ENCODE data around the gene CFAP221.

The CFAP221 gene

DNA sequence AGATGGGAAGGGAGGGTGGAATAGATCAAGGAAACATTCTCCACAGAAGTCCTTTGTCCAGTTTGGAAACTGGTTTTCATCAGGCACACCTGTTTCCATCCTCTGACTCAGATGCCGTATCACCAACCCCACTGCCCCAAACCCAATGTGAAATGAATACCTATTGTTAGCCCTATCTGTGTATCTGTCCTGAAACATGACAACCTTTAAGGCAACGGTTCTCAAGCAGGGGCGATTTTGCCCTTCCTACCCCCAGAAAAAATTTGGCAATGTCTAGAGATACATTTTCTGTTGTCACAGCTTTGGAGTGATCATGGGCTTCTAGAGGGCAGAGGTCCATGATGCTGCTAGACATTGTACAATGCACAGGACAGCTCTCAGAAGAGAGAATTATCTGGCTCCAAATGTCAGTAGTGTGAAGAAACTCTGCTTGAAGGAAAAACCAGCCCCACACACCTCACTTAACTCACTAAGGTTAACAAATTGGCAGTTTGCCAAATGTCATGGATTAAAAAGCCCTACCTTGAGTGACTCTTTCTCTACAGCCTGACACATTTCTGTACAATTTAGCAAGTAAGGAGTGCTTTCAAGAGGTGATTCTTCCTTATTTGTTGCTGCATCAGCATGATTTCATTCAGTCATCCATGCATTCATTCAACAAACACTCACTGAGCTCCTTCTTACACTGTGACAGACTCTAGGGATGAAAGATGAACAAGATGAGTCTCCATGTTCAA is 23.4 kb upstream of the CFAP221 start:
- Histone ChIP-seq H3K9me3 (ENCODE audit: control insufficient read depth, low read depth, low read length) (no peaks in the 10 kb centered on the region), H3K4me1 (ENCODE audit: control insufficient read depth, low read depth, low read length) (peaks cover 5% of the 10 kb centered on the region), H3K36me3 (ENCODE audit: control insufficient read depth, low read depth, low read length) (no peaks in the 10 kb centered on the region), H3K27me3 (ENCODE audit: control insufficient read depth, insufficient read depth, low read length) (peaks cover 51% of the 10 kb centered on the region), H3K4me3 (ENCODE audit: low read length) (no peak overlapping the region), H3K9ac (ENCODE audit: low read length) (no peak overlapping the region), H3K27ac (ENCODE audit: low read length) (no peak overlapping the region)

DNA sequence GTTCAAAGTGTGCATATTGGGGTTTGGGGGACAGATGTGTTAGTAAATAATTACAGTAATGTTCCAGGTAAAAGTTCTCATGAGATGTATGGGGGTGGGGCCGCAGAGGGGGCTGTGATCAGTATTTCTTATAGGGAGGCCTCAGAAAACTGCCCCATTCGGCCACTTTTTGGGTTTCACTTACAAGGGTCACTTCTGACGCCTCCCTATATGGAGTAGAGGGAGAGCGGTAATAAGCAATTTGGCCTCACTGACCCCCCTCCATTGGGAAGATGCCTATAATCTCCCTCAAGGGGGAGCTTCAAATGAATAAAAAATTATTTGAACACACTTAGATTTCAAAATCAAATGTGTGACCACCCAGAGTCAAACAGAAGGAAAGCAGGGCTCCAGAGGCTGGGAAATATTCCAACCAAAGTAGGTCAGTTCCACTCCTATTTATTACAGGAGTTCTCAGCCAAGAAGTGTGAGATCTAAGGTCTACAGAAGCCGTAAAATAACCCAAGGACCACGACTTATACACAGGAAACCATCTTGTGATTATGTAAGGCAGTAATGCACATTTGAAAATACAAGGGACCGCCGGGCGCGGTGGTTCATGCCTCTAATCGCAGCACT is 22.7 kb upstream of the CFAP221 start:
- Histone ChIP-seq H3K4me1 (ENCODE audit: control insufficient read depth, low read depth, low read length) (peaks cover 5% of the 10 kb centered on the region), H3K27me3 (ENCODE audit: control insufficient read depth, insufficient read depth, low read length) (peaks cover 56% of the 10 kb centered on the region), H3K9ac (ENCODE audit: low read length) (no peak overlapping the region), H3K9me3 (ENCODE audit: control insufficient read depth, low read depth, low read length) (no peaks in the 10 kb centered on the region), H3K4me3 (ENCODE audit: low read length) (no peak overlapping the region), H3K27ac (ENCODE audit: low read length) (no peak overlapping the region), H3K36me3 (ENCODE audit: control insufficient read depth, low read depth, low read length) (no peaks in the 10 kb centered on the region)

DNA sequence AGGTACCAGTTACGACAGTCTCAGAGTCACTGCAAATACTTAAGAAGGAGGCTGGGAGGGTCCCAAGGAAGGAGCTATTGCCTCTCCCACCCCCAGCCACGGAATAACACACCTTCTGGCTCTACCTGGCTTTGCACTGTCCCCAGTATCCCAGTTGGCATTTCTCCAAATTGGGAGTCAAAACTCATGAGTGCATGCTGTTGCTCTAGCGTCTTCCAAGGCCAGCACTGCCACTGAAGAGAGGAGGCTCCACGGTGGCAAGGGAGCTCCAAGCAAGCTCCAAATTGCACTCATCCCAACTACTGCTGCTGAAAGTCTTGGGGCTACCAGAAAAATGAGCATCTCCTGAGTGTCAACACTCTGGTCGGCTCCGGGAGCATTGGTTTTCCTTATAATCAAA is 21.6 kb upstream of the CFAP221 start:
- Histone ChIP-seq H3K9ac (ENCODE audit: low read length) (no peak overlapping the region), H3K4me1 (ENCODE audit: control insufficient read depth, low read depth, low read length) (peaks cover 11% of the 10 kb centered on the region), H3K27ac (ENCODE audit: low read length) (no peak overlapping the region), H3K36me3 (ENCODE audit: control insufficient read depth, low read depth, low read length) (no peaks in the 10 kb centered on the region), H3K4me3 (ENCODE audit: low read length) (no peak overlapping the region), H3K9me3 (ENCODE audit: control insufficient read depth, low read depth, low read length) (no peaks in the 10 kb centered on the region), H3K27me3 (ENCODE audit: control insufficient read depth, insufficient read depth, low read length) (peaks cover 56% of the 10 kb centered on the region)

DNA sequence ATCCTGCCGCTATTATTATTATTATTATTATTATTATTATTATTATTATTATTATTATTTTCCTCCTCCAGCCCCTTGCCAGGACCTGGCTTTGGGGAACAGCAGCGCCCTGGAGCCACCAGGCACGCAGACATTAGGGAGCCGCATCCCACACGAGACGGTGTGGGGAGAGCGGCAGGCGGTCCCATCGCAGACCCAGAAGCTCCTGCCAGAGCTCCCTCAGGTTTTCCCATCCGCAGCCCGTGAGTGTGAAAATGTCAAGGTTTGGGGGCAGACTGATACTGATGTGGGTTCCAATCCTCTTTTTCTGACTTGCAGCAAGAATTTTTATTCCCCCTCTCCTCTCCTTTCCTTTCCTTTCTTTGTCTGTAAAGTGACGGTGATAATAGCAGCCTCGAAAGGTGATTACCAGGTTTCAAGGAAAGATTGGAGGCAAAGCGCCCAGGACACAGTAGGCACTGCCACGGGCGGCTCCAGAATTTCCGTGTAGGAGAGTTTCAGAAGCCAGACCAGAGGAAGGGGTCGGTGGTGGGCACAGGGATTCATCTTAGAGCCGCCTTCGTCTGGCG is 20.8 kb upstream of the CFAP221 start:
- H3K4me3 ChIP-seq (ENCODE audit: low read length) = peak overlapping the region; percentile 64
- peaks cover 56% of the 10 kb centered on the region for H3K27me3 ChIP-seq (ENCODE audit: control insufficient read depth, insufficient read depth, low read length)

DNA sequence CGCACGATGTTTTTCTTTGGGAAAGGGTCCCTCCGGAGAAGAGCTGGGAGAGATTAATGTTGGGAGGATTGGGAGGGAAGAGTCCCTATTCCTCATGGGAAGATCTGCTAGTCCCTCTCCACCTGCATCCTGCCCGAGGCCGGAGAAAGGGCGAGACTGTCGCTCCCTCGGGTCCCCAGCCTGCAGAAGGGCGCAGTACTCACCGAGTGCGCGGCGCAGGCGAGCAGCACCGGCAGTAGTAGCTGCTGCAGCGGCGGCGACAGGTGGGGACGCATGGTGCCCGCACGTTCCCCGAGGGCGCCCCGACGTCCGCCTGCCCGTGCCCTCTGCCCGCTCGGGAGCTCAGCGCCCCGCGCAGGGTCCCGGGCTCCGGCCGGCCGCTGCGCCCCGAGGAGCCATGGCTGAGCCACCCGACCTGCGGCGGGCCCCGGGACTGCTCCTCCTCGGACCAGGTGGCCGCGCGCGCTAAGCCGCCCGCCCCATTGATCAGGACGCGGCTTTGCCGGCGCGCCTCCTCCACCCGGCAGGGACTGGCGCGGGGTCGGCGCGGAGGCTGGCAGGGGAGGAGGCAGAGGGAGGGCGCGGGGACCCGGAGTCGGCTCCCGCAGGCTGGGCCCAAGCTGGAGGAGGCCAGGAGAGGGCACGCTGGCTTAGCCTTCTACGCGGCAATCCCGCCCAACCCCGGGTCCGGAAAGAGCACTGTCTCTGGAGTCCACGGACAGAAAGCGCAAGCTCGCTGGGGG is 20.1 kb upstream of the CFAP221 start, which contains the start of gene SCTR:
Gene SCTR, minus strand, starts transcription at position 532 of the 743 bp plus-strand sequence. Its CDS starts 257 bp downstream, at position 275.
- Histone ChIP-seq H3K9me3 (ENCODE audit: control insufficient read depth, low read depth, low read length) (no peaks in the 10 kb centered on the region), H3K4me3 (ENCODE audit: low read length) (peak within 1 kb of the TSS; percentile 64), H3K36me3 (ENCODE audit: control insufficient read depth, low read depth, low read length) (no peaks in the 10 kb centered on the region), H3K9ac (ENCODE audit: low read length) (no peak within 1 kb of the TSS), H3K27ac (ENCODE audit: low read length) (no peak within 1 kb of the TSS), H3K4me1 (ENCODE audit: control insufficient read depth, low read depth, low read length) (peaks cover 11% of the 10 kb centered on the region), H3K27me3 (ENCODE audit: control insufficient read depth, insufficient read depth, low read length) (peaks cover 56% of the 10 kb centered on the region)

More for the DNA sequence above, 20.8 kb upstream of the CFAP221 start:
- Histone ChIP-seq H3K36me3 (ENCODE audit: control insufficient read depth, low read depth, low read length) (no peaks in the 10 kb centered on the region), H3K4me1 (ENCODE audit: control insufficient read depth, low read depth, low read length) (peaks cover 11% of the 10 kb centered on the region), H3K9ac (ENCODE audit: low read length) (no peak overlapping the region), H3K9me3 (ENCODE audit: control insufficient read depth, low read depth, low read length) (no peaks in the 10 kb centered on the region), H3K27ac (ENCODE audit: low read length) (no peak overlapping the region)

DNA sequence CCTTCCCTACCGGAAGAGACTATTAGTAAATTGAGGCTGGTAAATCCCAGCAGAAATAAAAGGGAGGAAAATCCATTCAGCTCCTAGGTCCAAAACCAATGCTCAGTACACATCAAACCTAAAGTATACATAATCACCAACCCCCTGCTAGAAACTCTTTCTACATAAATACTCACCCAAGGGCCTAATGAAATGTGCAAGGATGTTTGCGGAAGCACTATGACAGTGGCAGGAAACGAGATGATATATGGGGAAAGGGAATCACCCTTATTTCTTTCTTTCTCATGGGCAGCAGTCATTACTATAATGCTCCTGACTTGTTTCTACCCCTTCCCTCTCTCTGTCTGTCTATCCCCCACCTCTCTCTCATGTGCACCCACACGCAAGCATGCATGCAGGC is 18.6 kb upstream of the CFAP221 start:
- no peak overlapping the region for H3K27ac ChIP-seq (ENCODE audit: low read length)
- H3K9ac ChIP-seq (ENCODE audit: low read length) = no peak overlapping the region
- H3K27me3 ChIP-seq (ENCODE audit: control insufficient read depth, insufficient read depth, low read length) = peaks cover 56% of the 10 kb centered on the region
- no peaks in the 10 kb centered on the region for H3K9me3 ChIP-seq (ENCODE audit: control insufficient read depth, low read depth, low read length)
- H3K36me3 ChIP-seq (ENCODE audit: control insufficient read depth, low read depth, low read length) = no peaks in the 10 kb centered on the region
- H3K4me1 ChIP-seq (ENCODE audit: control insufficient read depth, low read depth, low read length) = peaks cover 11% of the 10 kb centered on the region
- H3K4me3 ChIP-seq (ENCODE audit: low read length) = no peak overlapping the region

DNA sequence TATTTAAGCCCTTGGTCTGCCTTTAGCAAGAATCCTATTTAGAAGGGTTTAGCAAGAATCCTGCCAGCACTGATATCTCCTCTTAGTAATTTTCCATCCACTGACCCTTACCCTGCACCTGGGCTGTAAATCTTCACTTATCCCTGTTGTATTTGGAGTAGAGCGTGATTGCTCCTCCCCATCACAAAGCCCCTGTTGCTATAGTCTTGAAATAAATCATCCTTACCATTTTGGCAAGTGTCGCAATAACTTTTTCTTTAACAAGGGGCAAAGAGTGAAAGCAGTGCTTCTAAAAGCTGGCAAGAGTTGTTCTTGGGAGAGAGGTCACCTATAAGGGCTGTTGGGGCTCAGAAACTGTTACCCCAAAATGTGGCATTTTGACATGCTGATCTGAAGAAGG is 16.2 kb upstream of the CFAP221 start:
- Histone ChIP-seq H3K9me3 (ENCODE audit: control insufficient read depth, low read depth, low read length) (no peaks in the 10 kb centered on the region), H3K4me1 (ENCODE audit: control insufficient read depth, low read depth, low read length) (peaks cover 11% of the 10 kb centered on the region), H3K36me3 (ENCODE audit: control insufficient read depth, low read depth, low read length) (no peaks in the 10 kb centered on the region), H3K27ac (ENCODE audit: low read length) (no peak overlapping the region), H3K27me3 (ENCODE audit: control insufficient read depth, insufficient read depth, low read length) (peaks cover 34% of the 10 kb centered on the region), H3K4me3 (ENCODE audit: low read length) (no peak overlapping the region), H3K9ac (ENCODE audit: low read length) (no peak overlapping the region)

DNA sequence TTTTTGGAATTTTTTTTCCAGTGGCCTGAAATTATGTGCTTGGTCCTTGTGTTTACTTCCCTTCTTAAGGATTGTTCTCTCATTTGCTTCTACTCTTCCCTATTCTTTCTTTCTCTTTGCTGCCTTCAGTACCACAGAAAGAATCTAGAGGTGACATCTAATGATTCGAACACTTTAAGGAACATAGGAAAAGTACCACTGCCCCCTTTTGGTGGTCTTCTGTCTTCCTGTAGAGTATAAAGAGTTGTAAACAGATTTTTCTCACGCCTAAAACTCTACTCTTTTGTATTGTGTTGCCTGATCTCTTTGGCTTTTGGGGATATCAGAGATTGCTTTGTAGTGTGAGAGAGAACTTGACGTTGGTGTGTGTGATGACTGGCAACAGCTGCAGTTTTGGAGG is 13.0 kb upstream of the CFAP221 start:
- Histone ChIP-seq H3K27ac (ENCODE audit: low read length) (no peak overlapping the region), H3K36me3 (ENCODE audit: control insufficient read depth, low read depth, low read length) (no peaks in the 10 kb centered on the region), H3K4me1 (ENCODE audit: control insufficient read depth, low read depth, low read length) (peaks cover 10% of the 10 kb centered on the region), H3K9ac (ENCODE audit: low read length) (no peak overlapping the region), H3K4me3 (ENCODE audit: low read length) (no peak overlapping the region), H3K9me3 (ENCODE audit: control insufficient read depth, low read depth, low read length) (no peaks in the 10 kb centered on the region), H3K27me3 (ENCODE audit: control insufficient read depth, insufficient read depth, low read length) (peaks cover 1% of the 10 kb centered on the region)

DNA sequence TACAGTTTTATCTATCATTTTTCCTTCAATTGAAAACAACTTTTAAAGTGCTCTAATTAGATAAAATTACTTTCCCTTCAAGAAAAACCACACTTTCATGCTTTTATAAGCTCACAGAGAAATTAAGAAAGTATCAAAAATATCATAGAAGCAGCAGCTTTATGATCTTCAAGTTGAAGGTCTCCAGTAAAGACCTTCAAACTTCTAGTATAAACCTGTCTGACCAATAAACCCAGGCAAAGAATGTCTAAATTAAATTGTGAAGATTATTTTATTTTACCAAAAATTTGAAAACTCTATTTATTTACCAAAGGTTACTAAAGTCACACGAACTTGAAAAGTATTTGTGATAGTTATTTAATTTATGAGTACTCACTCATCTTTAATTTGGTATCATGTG is 10.7 kb upstream of the CFAP221 start:
- Histone ChIP-seq H3K4me1 (ENCODE audit: control insufficient read depth, low read depth, low read length) (peaks cover 3% of the 10 kb centered on the region), H3K9me3 (ENCODE audit: control insufficient read depth, low read depth, low read length) (no peaks in the 10 kb centered on the region), H3K9ac (ENCODE audit: low read length) (no peak overlapping the region), H3K36me3 (ENCODE audit: control insufficient read depth, low read depth, low read length) (no peaks in the 10 kb centered on the region), H3K4me3 (ENCODE audit: low read length) (no peak overlapping the region), H3K27me3 (ENCODE audit: control insufficient read depth, insufficient read depth, low read length) (no peaks in the 10 kb centered on the region), H3K27ac (ENCODE audit: low read length) (no peak overlapping the region)

DNA sequence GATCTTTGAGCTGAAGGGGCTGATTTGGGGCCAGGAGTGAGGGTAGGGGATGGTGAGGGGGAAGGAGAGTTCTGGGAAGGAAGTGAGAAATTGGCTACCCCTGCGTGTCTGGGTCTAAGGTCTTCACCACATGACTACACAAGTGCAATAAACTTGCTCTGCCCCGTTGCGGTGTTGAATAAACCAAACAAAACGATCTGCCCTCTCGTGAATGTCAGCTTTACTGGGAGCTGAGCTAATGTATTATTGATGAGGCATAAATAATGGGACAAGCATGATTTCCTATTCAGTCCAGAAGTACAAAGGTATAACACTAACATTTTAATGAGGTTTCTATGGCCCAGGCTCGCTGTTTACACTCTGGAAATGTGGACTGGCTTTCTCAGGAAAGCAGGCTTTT is 8.0 kb upstream of the CFAP221 start:
- no peaks in the 10 kb centered on the region for H3K27me3 ChIP-seq (ENCODE audit: control insufficient read depth, insufficient read depth, low read length)
- H3K9me3 ChIP-seq (ENCODE audit: control insufficient read depth, low read depth, low read length) = no peaks in the 10 kb centered on the region
- no peak overlapping the region for H3K4me3 ChIP-seq (ENCODE audit: low read length)
- H3K4me1 ChIP-seq (ENCODE audit: control insufficient read depth, low read depth, low read length) = peaks cover 3% of the 10 kb centered on the region
- no peak overlapping the region for H3K9ac ChIP-seq (ENCODE audit: low read length)
- H3K36me3 ChIP-seq (ENCODE audit: control insufficient read depth, low read depth, low read length) = no peaks in the 10 kb centered on the region
- no peak overlapping the region for H3K27ac ChIP-seq (ENCODE audit: low read length)

DNA sequence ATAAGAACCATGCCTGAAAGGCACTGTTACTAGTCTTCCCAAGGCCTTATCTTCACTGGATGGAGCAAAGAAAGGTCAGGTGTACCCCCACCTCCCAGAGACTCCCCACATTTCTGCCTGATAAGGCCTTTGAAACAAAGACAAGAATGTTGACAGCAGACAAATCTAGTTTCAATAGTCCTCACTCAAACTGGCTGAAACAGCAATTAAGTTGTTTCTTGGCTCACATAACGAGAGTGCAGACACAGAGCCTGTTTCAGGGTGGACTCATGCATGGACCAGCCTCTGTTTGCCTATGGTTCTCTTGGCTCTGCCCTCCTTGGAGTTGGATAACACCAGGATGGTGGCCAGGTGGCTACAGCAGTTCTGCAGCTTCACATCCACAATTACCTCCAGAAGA is 7.5 kb upstream of the CFAP221 start:
- Histone ChIP-seq H3K9me3 (ENCODE audit: control insufficient read depth, low read depth, low read length) (no peaks in the 10 kb centered on the region), H3K27me3 (ENCODE audit: control insufficient read depth, insufficient read depth, low read length) (no peaks in the 10 kb centered on the region), H3K4me1 (ENCODE audit: control insufficient read depth, low read depth, low read length) (peaks cover 3% of the 10 kb centered on the region), H3K36me3 (ENCODE audit: control insufficient read depth, low read depth, low read length) (no peaks in the 10 kb centered on the region), H3K9ac (ENCODE audit: low read length) (no peak overlapping the region), H3K4me3 (ENCODE audit: low read length) (no peak overlapping the region), H3K27ac (ENCODE audit: low read length) (no peak overlapping the region)

Data from iPS-18a (cell line).